NCI-H1694 treated with DMSO at 0.1 percent for 48 hours (cell line): ENCODE results near the gene TIMM29.

Source experiments
- DNase-seq: peaks from one replicate; lab custom pipeline; 2025; lab: John Stamatoyannopoulos, UW

The TIMM29 gene

GRCh38 chr19:10928563-10929401, at the start of gene TIMM29, which contains the start of gene YIPF2:
TSS of gene TIMM29 (plus strand) at chr19:10928811. CDS start at chr19:10928823, 12 bp downstream.
TSS of gene YIPF2 (minus strand) at chr19:10928639. CDS start at chr19:10928410, 229 bp downstream.
- peak; percentile 94 for DNase-seq

GRCh38 chr19:10881403-10882107, 47.1 kb upstream of the TIMM29 start:
- DNase-seq: no peak

GRCh38 chr19:10882108-10882457, 46.5 kb upstream of the TIMM29 start:
- no peak for DNase-seq

GRCh38 chr19:10884274-10884673, 44.3 kb upstream of the TIMM29 start:
- DNase-seq: no peak

- DNase-seq: no peak
Measured at GRCh38 chr19:10885201-10886169, 43.1 kb upstream of the TIMM29 start.

GRCh38 chr19:10887616-10888367, 40.8 kb upstream of the TIMM29 start:
- DNase-seq: no peak

GRCh38 chr19:10888421-10888866, 40.2 kb upstream of the TIMM29 start:
- no peak for DNase-seq

- no peak for DNase-seq
Measured at GRCh38 chr19:10889880-10890279, 38.7 kb upstream of the TIMM29 start.

GRCh38 chr19:10891405-10892086, 37.1 kb upstream of the TIMM29 start:
- DNase-seq: no peak

GRCh38 chr19:10892256-10892655, 36.4 kb upstream of the TIMM29 start:
- DNase-seq: no peak

GRCh38 chr19:10894911-10895213, 33.7 kb upstream of the TIMM29 start:
- DNase-seq: no peak

GRCh38 chr19:10895363-10895762, 33.2 kb upstream of the TIMM29 start:
- no peak for DNase-seq

- DNase-seq: no peak
Measured at GRCh38 chr19:10895920-10896319, 32.7 kb upstream of the TIMM29 start.

- DNase-seq: no peak
Measured at GRCh38 chr19:10896851-10897526, 31.6 kb upstream of the TIMM29 start.

- DNase-seq: no peak
Measured at GRCh38 chr19:10898633-10899032, 30.0 kb upstream of the TIMM29 start.

GRCh38 chr19:10899151-10899653, 29.4 kb upstream of the TIMM29 start:
- DNase-seq: no peak

- DNase-seq: no peak
Measured at GRCh38 chr19:10907925-10908324, 20.7 kb upstream of the TIMM29 start.

- DNase-seq: no peak
Measured at GRCh38 chr19:10908380-10908960, 20.1 kb upstream of the TIMM29 start.

GRCh38 chr19:10911579-10912363, 16.8 kb upstream of the TIMM29 start:
- no peak for DNase-seq
